WERI-Rb-1 (cell line): ENCODE measurements around the gene MAST4.

Experiments used
- DNase-seq: peaks from one replicate; pipeline ENCODE4 v3.0.0-alpha.2; 2020
- H3K27ac ChIP-seq: fragments of 250-450 bp; sonication (Bioruptor Pico); 2 replicates; pipeline ENCODE4 v1.5.1; 2020; ENCODE audit warnings: mild to moderate bottlenecking, moderate library complexity
- H3K27me3 ChIP-seq: fragments of 250-450 bp; sonication (Bioruptor Pico); 2 replicates; pipeline ENCODE4 v1.5.1; 2021; ENCODE audit warnings: mild to moderate bottlenecking, low read depth, moderate library complexity; ENCODE audit not compliant: insufficient read depth, severe bottlenecking
- H3K36me3 ChIP-seq: fragments of 250-450 bp; sonication (Bioruptor Pico); 2 replicates; pipeline ENCODE4 v1.5.1; 2020; ENCODE audit warnings: mild to moderate bottlenecking, moderate library complexity
- H3K4me3 ChIP-seq: 2 replicates; pipeline ENCODE4 v1.5.1; 2011; ENCODE audit warnings: low read depth, mild to moderate bottlenecking, control low read depth, low read length
- H3K9me3 ChIP-seq: fragments of 250-450 bp; sonication (Bioruptor Pico); 2 replicates; pipeline ENCODE4 v1.5.1; 2021; ENCODE audit warnings: mild to moderate bottlenecking, moderate library complexity; ENCODE audit not compliant: severe bottlenecking
- TF ChIP-seq, protein P1 (sequence below): IDR thresholded peaks from 2 replicates; pipeline ENCODE4 v1.5.1; 2011; ENCODE audit warnings: low read depth, mild to moderate bottlenecking, control low read depth, inconsistent platforms, low read length

The MAST4 gene

DNA sequence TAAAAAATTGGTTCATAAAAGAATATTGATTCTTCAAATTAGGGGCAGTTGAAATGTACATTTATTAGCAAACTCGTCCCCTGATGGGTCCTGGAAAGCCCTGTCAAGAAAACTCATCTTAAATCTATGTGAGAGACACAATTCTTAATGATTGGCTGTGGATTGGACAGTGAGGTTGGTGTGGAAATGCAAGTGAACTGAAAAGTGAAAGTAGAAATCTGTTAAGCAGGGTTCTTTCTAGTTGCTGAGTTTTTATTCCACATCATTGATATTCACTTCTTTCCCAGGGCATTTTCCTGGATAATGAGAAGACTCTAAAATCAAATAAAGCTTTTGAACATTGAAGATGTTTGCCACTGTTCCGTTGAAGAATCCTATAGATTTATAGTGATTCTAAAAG lies 292.4 kb downstream of the MAST4 start:
- TF ChIP-seq, protein P1, sequence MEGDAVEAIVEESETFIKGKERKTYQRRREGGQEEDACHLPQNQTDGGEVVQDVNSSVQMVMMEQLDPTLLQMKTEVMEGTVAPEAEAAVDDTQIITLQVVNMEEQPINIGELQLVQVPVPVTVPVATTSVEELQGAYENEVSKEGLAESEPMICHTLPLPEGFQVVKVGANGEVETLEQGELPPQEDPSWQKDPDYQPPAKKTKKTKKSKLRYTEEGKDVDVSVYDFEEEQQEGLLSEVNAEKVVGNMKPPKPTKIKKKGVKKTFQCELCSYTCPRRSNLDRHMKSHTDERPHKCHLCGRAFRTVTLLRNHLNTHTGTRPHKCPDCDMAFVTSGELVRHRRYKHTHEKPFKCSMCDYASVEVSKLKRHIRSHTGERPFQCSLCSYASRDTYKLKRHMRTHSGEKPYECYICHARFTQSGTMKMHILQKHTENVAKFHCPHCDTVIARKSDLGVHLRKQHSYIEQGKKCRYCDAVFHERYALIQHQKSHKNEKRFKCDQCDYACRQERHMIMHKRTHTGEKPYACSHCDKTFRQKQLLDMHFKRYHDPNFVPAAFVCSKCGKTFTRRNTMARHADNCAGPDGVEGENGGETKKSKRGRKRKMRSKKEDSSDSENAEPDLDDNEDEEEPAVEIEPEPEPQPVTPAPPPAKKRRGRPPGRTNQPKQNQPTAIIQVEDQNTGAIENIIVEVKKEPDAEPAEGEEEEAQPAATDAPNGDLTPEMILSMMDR, result no peak
- no peaks in the 10 kb centered on the region for H3K36me3 ChIP-seq
- no peak overlapping the region for H3K4me3 ChIP-seq
- H3K27me3 ChIP-seq, result no peaks in the 10 kb centered on the region
- H3K27ac ChIP-seq, result no peak overlapping the region
- no peak for DNase-seq
- no peaks in the 10 kb centered on the region for H3K9me3 ChIP-seq

DNA sequence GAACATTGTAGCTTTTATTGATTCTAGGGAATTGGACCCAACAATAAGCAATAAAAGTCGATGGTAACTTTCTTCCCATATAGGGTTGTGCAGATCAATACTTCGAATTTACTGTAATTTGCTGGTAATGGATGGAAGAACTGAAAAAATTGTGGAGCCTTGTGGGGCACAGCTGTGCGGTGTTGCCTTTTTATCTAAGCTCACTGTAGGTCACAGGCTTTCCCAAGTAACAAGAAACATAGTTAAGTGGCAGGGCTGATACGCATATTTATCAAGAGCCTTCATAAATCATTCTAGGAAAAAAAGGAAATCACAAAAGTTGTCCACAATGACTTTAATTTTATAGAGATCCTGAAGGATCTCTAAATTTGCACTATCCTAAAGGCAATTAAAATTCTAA lies 292.9 kb downstream of the MAST4 start:
- Histone ChIP-seq H3K9me3 (no peaks in the 10 kb centered on the region), H3K36me3 (no peaks in the 10 kb centered on the region), H3K27me3 (no peaks in the 10 kb centered on the region), H3K27ac (no peak overlapping the region), H3K4me3 (no peak overlapping the region)
- TF ChIP-seq, protein P1, result no peak
- DNase-seq, result no peak

DNA sequence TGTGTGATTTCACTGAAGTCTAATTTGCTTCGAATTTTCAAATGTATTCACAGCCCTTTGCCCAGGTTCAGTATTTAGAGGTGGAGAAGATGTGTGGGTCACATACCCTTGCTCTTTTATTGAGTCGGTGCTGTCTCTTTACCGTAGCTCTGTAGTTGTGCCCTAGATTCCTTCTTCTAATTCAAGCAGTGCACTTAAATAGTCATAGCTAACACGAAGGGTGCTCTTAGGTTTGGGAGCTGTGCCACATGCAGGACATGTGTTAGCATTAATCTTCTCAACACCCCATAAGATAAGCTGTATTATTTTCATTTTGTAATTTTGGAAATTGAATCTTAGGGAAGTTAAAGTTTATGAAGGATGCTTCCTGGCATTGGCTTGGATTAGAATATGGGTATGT lies 293.3 kb downstream of the MAST4 start:
- H3K27ac ChIP-seq, result no peak overlapping the region
- DNase-seq, result no peak
- no peaks in the 10 kb centered on the region for H3K36me3 ChIP-seq
- H3K9me3 ChIP-seq, result no peaks in the 10 kb centered on the region
- no peaks in the 10 kb centered on the region for H3K27me3 ChIP-seq
- no peak overlapping the region for H3K4me3 ChIP-seq
- TF ChIP-seq, protein P1, result no peak

DNA sequence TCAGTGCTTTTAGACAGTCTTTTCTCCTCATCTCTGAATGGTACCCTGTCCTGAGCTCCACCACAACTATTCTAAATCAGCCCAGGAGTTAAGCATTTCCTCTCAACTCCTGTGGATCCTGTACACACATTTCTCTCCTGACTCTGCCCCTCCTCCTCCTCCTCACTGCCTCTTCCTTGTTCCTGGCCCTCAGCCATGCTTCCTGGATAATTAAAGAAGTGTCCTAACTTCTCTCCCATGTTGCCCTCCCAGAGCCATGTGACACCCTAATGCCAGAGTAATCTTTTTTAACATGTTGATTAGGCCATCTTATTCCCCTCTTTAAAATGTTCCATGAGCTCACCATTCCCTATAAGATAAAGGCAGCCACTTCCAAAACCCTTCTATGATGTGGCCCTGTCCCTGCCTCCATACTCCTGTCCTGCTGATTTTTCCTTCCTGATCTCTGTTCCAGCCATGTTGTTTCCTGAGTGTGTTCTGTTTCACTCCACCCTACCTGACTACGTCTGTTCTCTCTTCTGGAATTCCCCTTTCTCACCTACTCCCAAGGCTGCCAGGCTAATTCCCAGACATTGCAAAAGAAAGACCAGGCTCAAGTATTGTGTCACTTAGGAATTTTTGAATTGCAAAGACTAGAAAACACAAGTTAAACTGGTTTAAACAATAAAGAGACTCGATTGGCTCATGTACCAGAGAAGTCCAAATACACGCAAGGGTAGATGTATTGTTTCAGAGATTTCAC lies 295.2 kb downstream of the MAST4 start:
- Histone ChIP-seq H3K4me3 (no peak overlapping the region), H3K36me3 (no peaks in the 10 kb centered on the region), H3K9me3 (no peaks in the 10 kb centered on the region), H3K27me3 (no peaks in the 10 kb centered on the region), H3K27ac (no peak overlapping the region)
- TF ChIP-seq, protein P1, result no peak
- DNase-seq, result no peak

DNA sequence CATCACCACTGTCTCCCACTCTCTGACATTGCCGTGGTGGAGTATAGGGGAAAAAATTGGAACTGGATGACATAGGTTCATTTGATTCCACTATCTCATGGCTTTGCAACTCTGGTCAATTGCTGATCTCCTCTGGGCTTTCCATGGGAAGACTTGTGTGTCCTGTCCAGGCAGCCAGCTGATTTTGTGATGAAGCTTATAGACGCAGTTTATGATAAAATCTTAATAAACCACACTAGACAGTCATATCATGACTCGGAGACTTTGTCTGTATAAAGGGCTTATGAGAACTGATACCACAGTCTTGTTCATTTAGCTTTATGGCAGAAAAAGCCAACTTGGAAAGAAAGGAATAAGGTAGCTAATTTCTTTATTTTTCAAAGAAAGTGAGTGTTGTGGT lies 296.5 kb downstream of the MAST4 start:
- Histone ChIP-seq H3K27ac (no peak overlapping the region), H3K27me3 (no peaks in the 10 kb centered on the region), H3K4me3 (no peak overlapping the region), H3K9me3 (no peaks in the 10 kb centered on the region), H3K36me3 (no peaks in the 10 kb centered on the region)
- TF ChIP-seq, protein P1, result no peak
- DNase-seq, result no peak
